Spleen (tissue), 11 donors: ENCODE data around the gene FRMD4B. TPM values are rescaled to one million over a fixed set of nuclear protein-coding genes. Genes with fewer than 3 reads are reported as not detected.
"Not testable (repeated sequence)": the region's sequence is repeated elsewhere in the genome, so short reads cannot be mapped to it uniquely, and the experiment has no call there.

Source experiments
- DNase-seq: peaks from one replicate; pipeline ENCODE4 v3.0.0-alpha.2; 2020
- H3K27ac ChIP-seq, 8 donors: fragments of 200-600 bp; sonication (generic) in 7 of 8; 1 replicate in 4 of 8; 2 replicates in 4 of 8; pipeline versions ENCODE4 v1.5.0 to v1.8.0; 2016 to 2021; ENCODE audit warnings: inconsistent platforms in 4 of 8, mild to moderate bottlenecking in 4 of 8, moderate library complexity in 1 of 8
- H3K27me3 ChIP-seq, 7 donors: fragments of 200-600 bp; sonication (generic) in 6 of 7; replicated peaks in 1 of 7; 1 replicate in 4 of 7; 2 replicates in 3 of 7; pipeline versions ENCODE4 v1.5.0 to v1.8.0; 2016 to 2021; ENCODE audit warnings: inconsistent platforms in 3 of 7, mild to moderate bottlenecking in 1 of 7
- H3K36me3 ChIP-seq, 6 donors: fragments of 200-600 bp; sonication (generic) in 5 of 6; 1 replicate in 4 of 6; 2 replicates in 2 of 6; pipeline versions ENCODE4 v1.5.0 to v1.8.0; 2016 to 2021; ENCODE audit warnings: inconsistent platforms in 2 of 6
- H3K4me1 ChIP-seq, 6 donors: fragments of 200-600 bp; sonication (generic) in 5 of 6; 1 replicate in 3 of 6; 2 replicates in 3 of 6; pipeline versions ENCODE4 v1.5.0 to v1.8.0; 2016 to 2021; ENCODE audit warnings: inconsistent platforms in 3 of 6
- H3K4me3 ChIP-seq, 8 donors: fragments of 200-600 bp; sonication (generic) in 7 of 8; 1 replicate in 4 of 8; 2 replicates in 4 of 8; pipeline versions ENCODE4 v1.5.0 to v1.8.0; 2016 to 2021; ENCODE audit warnings: inconsistent platforms in 4 of 8, mild to moderate bottlenecking in 4 of 8, moderate library complexity in 2 of 8
- H3K9me3 ChIP-seq, 8 donors: fragments of 200-600 bp; sonication (generic) in 7 of 8; 1 replicate in 4 of 8; 2 replicates in 4 of 8; pipeline versions ENCODE4 v1.5.0 to v1.8.0; 2016 to 2021; ENCODE audit warnings: inconsistent platforms in 4 of 8
- POLR2A ChIP-seq, 3 donors: fragments of 450-650 bp; IDR thresholded peaks; one replicate each; pipeline ENCODE4 v1.5.1; 2017; ENCODE audit warnings: antibody characterized with exemption in 3 of 3, mild to moderate bottlenecking in 1 of 3
- POLR2AphosphoS5 ChIP-seq, 3 donors: sonication (generic); formaldehyde crosslinking; IDR thresholded peaks; one replicate each; pipeline ENCODE4 v1.5.1; 2017; ENCODE audit warnings: antibody characterized with exemption in 3 of 3
- WGBS, 5 donors: extraction: QIAGEN DNeasy Blood & Tissue Kit in 3 of 5; methylation state at CpG; one replicate each; pipeline versions ENCODE4 v1.1.5 to v1.1.7; 2013 to 2018; 5-methylcytosine and 5-hydroxymethylcytosine counted together
- intact Hi-C: fragments of 100-400 bp; cut with DNase I; formaldehyde crosslinking; loops from one replicate; pipeline ENCODE4 v1.15.0; 2023; ENCODE audit warnings: low total_unique reads
- polyA plus RNA-seq, 3 donors: library from polyadenylated mRNA; stranded (reverse); fragments of 200-250 nt; gene quantifications; one replicate each; pipeline ENCODE4 v1.2.1, GENCODE V29; 2013
- total RNA-seq, 7 donors: library from RNA; depleted of rRNA in 3 of 7; stranded (reverse); fragments of >200 nt in 3 of 7; fragmentation: NEBNext Ultra II Directional in 4 of 7; extraction: Animal tissue kit (Norgen Biotek cat#: 25700) in 4 of 7; gene quantifications; one replicate each; pipeline versions ENCODE4 v1.1.0 to v1.2.1, GENCODE V29; 2016 to 2021
- TF ChIP-seq, protein P1 (sequence below), 11 experiments: fragments of 200-600 bp in 7 of 11; fragments of 450-650 bp in 4 of 11; sonication (generic) in 4 of 11; IDR thresholded peaks in 8 of 11; conservative IDR thresholded peaks in 3 of 11; 1 replicate in 7 of 11; 2 replicates in 4 of 11; pipeline versions ENCODE4 v1.4.0 to v1.8.0; 2016 to 2021; ENCODE audit warnings: antibody characterized with exemption in 11 of 11, inconsistent platforms in 4 of 11, mild to moderate bottlenecking in 1 of 11
- donor health status: healthy with polysubstance abuse.
- donor health status: DM: no; HTN: no; CAD: no; lungs with moderate emphysema.
- donor health status: DM: no; HTN: no; CAD: no.
- donor health status: Bipolar disorder and iron deficiency.
- donor health status: healthy.
- donor health status: DM: no; HTN: no; CAD: no.
- donor health status: DM: yes; HTN: yes; CAD: no.

The FRMD4B gene
- total and polyA plus RNA-seq, 10 donors: 8.1 to 143 (median 112) TPM

DNA sequence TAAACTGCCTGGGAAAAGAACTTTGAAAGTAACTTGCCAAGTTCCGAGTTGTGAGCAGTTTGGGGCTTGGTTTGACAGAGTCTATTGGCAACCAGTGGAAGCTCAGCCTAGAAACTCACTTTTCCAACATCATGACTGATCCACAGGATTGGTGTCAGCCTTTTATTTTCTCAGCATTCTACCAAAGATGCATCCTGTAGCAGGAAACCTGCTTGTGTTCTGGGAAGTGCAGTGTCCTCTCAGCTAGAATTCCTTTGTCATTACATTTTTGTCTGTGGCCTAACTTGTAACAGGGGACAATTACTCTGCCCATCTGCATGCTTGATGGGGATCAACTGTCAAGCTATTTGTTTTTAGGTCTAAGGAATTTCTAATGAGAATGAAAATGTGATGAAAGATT lies 146.8 kb downstream of the FRMD4B start:
- peaks cover 0 to 27% (median 0%) of the 10 kb centered on the region in 6 donors for H3K36me3 ChIP-seq
- DNase-seq: no peak
- TF ChIP-seq, protein P1, sequence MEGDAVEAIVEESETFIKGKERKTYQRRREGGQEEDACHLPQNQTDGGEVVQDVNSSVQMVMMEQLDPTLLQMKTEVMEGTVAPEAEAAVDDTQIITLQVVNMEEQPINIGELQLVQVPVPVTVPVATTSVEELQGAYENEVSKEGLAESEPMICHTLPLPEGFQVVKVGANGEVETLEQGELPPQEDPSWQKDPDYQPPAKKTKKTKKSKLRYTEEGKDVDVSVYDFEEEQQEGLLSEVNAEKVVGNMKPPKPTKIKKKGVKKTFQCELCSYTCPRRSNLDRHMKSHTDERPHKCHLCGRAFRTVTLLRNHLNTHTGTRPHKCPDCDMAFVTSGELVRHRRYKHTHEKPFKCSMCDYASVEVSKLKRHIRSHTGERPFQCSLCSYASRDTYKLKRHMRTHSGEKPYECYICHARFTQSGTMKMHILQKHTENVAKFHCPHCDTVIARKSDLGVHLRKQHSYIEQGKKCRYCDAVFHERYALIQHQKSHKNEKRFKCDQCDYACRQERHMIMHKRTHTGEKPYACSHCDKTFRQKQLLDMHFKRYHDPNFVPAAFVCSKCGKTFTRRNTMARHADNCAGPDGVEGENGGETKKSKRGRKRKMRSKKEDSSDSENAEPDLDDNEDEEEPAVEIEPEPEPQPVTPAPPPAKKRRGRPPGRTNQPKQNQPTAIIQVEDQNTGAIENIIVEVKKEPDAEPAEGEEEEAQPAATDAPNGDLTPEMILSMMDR (IDR thresholded peaks at IDR 0.05 in 8 of 11, conservative IDR thresholded peaks at IDR 0.05 in 3 of 11): no peak
- peak in 1 of 3 donors; percentile 50 for TF ChIP-seq POLR2AphosphoS5 (IDR thresholded peaks at IDR 0.05)
- no peak for TF ChIP-seq POLR2A (IDR thresholded peaks at IDR 0.05)
- peak overlapping the region in 6 of 8 donors; percentile 6 to 58 (median 22) for H3K27ac ChIP-seq
- H3K4me1 ChIP-seq: peaks cover 0 to 44% (median 28%) of the 10 kb centered on the region in 6 donors
- intact Hi-C loops: no loop called here
- no peaks in the 10 kb centered on the region for H3K27me3 ChIP-seq
- no peak overlapping the region for H3K4me3 ChIP-seq
- H3K9me3 ChIP-seq: no peaks in the 10 kb centered on the region
- WGBS, 5 donors: 68 to 81% (median 75%) methylated on average over 1 of the region's 1 CpG

DNA sequence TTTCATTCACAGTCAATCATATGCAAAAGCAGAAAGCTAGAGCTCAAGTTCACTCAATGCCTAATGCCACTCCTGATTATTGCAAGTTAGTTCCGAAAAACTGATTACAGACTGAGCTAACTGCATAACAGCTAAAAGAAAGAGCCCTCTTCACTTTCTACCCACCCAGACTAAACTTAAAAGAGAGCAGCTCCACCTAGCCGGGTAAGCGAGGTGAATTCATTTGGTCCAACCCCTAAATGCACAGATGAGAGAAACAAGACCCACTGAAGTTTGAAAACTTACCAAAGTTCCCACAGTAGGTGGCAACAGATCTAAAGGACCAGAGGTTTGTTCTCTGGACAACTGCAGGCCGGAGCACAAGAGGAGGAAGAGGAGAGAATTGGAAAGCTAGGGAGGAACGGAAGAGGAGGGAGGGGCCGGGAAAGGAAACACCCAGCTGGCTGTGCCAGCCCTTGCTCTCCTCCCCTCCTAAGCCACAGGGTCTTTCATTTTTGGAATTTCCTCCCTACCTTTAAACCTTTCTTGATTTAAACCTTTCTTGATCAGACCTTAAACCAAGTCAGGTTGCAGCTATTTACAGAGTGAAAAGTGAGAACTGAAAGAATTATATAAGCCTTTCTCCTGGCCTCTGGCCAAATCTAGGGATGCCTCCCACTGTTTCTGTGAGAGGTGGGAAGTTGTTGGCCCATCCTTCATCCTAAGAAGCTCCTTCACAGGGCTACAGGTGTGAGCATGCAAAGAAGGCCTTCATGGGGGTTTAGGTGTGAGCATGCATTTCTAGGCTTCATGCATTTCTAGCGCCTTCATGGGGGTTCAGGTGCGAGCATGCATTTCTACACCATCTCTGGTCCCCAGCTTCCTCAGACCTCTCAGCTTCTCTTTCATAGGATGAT lies 148.8 kb downstream of the FRMD4B start:
- Histone ChIP-seq H3K27me3 (no peaks in the 10 kb centered on the region), H3K9me3 (no peaks in the 10 kb centered on the region), H3K4me1 (peaks cover 0 to 42% (median 25%) of the 10 kb centered on the region in 6 donors), H3K4me3 (peak overlapping the region in 5 of 8 donors; percentile 6 to 49 (median 12)), H3K36me3 (peaks cover 0 to 42% (median 0%) of the 10 kb centered on the region in 6 donors), H3K27ac (peak overlapping the region in 7 of 8 donors; percentile 9 to 58 (median 43))
- no peak for DNase-seq
- intact Hi-C loops: no loop called here
- 44 to 62% (median 55%) methylated on average over 8 of the region's 8 CpGs for WGBS, 5 donors
- TF ChIP-seq POLR2AphosphoS5 (IDR thresholded peaks at IDR 0.05) (no peak), POLR2A (IDR thresholded peaks at IDR 0.05) (no peak)
- TF ChIP-seq, protein P1 (IDR thresholded peaks at IDR 0.05 in 8 of 11, conservative IDR thresholded peaks at IDR 0.05 in 3 of 11): no peak

DNA sequence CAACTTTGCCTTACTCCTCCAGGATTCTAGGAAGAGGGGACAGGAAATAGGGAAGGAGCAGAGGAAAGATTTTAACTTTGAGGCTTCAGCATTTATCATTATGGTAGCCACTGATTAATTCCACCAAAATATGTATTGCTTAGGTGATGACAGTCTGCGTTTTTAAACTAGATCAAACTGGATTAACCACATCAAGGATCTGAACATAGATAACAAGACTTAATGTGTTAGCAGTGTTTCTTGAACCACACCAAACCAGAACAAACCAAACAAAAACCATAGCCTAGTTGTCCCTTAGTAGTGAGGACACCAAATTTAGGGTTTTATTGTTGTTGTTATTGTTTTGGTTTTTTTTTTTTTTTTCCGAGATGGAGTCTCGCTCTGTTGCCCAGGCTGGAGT lies 150.0 kb downstream of the FRMD4B start:
- DNase-seq: no peak
- intact Hi-C loops: no loop called here
- Histone ChIP-seq H3K27me3 (no peaks in the 10 kb centered on the region), H3K9me3 (no peaks in the 10 kb centered on the region), H3K27ac (peak overlapping the region in 2 of 8 donors; percentile 13 to 50), H3K36me3 (peaks cover 0 to 42% (median 0%) of the 10 kb centered on the region in 6 donors), H3K4me3 (no peak overlapping the region), H3K4me1 (peaks cover 0 to 42% (median 25%) of the 10 kb centered on the region in 6 donors)
- no peak for TF ChIP-seq POLR2A (IDR thresholded peaks at IDR 0.05)
- TF ChIP-seq, protein P1 (IDR thresholded peaks at IDR 0.05 in 8 of 11, conservative IDR thresholded peaks at IDR 0.05 in 3 of 11): no peak
- TF ChIP-seq POLR2AphosphoS5 (IDR thresholded peaks at IDR 0.05): no peak
- WGBS, 5 donors: 76 to 86% (median 82%) methylated on average over 3 of the region's 3 CpGs

DNA sequence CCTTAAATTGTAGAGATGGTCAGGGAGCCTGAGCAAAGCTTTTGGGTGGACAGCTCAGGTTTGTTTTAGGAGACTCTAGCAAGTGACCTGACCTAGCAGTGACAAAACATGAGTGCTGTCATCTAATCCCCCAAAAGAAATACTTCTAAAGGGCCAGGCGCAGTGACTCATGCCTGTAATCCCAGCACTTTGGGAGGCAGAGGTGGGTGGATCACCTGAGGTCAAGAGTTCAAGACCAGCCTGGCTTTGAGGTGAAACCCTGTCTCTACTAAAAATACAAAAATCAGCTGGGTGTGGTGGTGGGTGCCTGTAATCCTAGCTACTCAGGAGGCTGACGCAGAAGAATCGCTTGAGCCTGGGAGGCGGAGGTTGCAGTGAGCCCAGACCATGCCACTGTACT lies 150.7 kb downstream of the FRMD4B start:
- Histone ChIP-seq H3K27ac (peak overlapping the region in 1 of 8 donors; percentile 13), H3K36me3 (peaks cover 0 to 36% (median 0%) of the 10 kb centered on the region in 6 donors), H3K4me1 (peaks cover 0 to 42% (median 25%) of the 10 kb centered on the region in 6 donors)
- H3K4me3 ChIP-seq, intact Hi-C loops, H3K27me3 ChIP-seq, DNase-seq, H3K9me3 ChIP-seq: not testable (repeated sequence)
- 94 to 98% (median 96%) methylated on average over 4 of the region's 4 CpGs for WGBS, 5 donors
